Activated CD4-positive, alpha-beta T cell treated with anti-CD3 and anti-CD28 coated beads, Interleukin-2, Interleukin-6, amounts not matched to agents 100 ng/mL and 50 ng/mL, durations not matched to agents 16 hours and 8 hours (primary cell): Measurements from ENCODE around the gene SEMA3E.

Source experiments
- DNase-seq: peaks from one replicate; pipeline ENCODE4 v3.0.0-alpha.2; 2020

Gene SEMA3E

DNA sequence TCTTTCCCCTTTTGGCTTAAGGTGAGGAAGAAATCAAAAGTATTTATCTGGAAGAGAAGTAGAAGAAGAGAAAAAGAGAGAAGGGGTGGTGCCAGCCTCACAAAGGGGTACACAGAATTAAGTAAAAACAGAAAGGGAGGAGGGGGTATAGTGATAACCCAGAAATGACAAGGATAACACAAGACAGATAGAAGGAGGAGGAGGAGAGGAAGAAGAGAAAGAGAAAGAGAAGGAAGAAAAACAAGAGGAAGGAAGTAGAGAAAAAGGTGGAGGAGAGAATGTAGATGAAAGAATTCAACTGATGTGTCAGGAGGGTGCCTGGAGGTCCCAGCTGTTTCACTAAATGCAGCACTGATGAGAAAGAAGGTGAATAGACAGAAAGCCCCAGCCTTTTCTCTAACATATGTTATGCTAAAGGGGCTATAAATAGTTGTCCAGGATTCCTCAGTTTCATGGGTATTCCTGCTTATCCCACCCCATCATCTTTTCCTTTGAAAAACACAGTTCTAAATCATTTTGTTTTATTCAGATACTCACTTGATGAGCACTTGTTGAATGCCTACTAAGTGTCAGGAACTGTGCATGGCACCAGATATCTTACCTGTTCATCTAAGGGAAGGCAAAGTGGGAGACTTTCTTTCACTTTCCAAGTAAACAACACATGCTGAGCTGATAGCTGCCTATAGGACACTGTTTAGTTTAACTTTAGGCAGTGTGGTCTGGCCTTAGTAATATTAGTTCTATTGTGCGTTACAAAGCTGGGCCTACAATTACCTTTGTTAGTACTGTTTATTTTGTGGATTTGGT lies 8.0 kb downstream of the SEMA3E start:
- DNase-seq = no peak

DNA sequence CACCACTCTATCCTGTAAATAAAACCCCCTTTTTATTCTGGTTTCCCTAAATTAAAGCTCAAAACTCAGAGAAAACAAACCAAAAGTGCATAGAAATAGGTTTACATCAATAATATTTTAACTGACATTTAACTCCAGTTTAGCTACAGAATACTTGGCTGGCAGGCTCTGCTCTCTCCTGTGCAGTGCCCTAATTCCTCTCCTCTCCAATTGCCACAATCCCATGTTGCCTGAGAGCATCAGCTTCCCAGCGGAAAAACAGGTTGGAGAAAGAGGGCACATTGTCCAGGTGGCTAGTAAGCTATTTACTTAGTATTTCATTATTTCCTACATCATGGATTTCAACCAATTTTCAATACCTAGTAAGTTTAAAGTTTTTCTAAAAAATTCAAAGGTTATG lies 8.7 kb downstream of the SEMA3E start:
- DNase-seq = no peak

DNA sequence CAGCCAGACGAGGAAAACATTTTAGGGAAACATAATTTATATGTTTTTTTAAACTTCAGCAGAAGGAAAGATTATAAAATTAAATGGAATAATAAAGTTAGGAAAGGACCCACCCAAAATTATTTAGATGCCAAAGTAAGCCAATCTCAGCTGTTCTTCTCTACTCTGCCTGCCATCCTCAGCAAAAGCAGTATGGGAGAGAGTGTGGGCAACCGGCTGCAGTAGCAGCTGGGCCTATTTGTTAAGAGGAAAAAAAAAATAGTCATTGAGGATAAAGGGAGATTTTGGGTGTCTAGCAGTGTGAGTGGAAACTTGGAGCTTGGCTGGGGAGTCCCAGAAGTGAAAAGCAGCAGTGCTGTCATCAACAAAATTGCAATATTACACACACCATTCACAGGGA lies 15.4 kb downstream of the SEMA3E start:
- DNase-seq = no peak

DNA sequence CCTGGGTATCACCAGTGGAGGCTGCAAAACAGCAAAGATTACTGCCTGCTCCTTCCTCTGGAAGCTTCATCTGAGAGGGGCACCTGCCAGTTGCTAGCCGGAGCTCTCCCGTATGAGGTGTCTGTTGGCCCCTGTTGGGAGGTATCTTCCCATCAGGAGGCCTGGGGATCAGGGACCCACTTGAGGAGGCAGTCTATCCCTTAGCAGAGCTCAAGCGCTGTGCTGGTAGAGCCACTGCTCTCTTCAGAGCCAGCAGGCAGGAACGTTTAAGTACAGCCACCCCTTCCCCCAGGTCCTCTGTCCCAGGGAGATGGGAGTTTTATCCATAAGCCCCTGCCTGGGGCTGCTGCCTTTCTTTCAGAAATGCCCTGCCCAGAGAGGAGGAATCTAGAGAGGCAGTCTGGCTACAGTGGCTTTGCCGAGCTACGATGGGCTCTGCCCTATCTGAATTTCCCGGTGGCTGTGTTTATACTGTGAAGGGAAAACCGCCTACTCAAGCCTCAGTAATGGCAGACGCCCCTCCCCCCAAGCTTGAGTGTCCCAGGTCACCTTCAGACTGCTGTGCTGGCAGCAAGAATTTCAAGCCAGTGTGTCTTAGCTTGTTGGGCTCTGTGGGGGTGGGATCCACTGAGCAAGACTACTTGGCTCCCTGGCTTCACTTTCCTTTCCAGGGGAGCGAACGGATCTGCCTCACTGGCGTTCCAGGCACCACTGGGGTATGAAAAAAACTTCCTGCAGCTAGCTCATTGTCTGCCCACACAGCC lies 19.6 kb downstream of the SEMA3E start:
- no peak for DNase-seq

DNA sequence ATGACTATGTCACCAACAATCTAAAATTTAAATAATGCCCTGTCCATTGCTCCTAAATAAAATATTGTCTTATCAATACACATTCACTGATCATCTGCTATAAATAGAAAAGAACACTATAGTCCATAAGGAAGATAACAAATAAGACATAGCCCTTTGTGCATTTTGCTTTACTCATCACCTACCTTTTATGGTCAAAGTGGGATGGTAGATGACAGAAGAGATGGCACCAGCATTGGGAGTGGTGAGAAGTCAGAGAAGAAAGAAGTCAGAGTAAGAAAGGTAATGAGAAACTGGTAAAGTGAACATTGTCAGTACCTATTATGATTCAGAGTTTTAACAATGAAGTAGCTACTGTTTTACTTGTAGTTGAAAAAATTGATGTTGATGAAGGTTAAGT lies 31.1 kb downstream of the SEMA3E start:
- no peak for DNase-seq

DNA sequence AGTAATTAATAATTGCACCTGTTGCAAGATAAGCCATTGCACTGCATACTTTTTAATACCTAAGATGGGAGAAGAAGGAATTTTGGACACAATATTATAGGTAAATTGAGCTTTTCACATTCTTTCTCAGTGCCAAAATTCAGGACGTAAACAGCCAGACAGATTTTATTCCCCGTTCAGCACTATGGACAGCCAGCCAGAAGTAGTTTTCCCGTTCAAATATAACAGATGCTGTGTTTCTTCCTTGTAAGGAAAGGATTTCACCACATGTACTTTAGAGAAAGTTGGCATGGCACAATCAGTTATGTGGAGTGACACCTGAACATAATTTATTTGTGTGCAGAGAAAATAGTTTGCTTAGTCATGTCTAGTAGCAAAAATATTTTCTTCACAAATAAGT lies 34.8 kb downstream of the SEMA3E start:
- no peak for DNase-seq

DNA sequence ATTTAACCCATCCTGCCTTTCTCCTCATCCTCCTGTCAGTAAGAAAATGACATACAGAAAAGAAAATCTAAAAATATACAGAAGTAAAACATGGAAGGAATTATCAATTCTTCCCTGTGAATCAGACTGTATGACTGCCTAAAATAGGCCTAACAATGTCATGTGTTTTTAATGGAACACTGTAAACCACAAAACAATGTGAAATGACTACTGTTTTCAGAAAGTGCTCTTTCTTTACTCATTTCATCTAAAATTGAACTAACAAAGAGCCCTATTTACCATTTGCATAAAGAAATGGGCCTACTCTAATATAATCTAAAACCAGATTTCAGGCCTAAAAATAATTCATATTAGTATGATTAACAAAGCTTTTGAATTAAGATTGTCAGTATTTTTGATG lies 35.7 kb downstream of the SEMA3E start:
- DNase-seq = no peak

DNA sequence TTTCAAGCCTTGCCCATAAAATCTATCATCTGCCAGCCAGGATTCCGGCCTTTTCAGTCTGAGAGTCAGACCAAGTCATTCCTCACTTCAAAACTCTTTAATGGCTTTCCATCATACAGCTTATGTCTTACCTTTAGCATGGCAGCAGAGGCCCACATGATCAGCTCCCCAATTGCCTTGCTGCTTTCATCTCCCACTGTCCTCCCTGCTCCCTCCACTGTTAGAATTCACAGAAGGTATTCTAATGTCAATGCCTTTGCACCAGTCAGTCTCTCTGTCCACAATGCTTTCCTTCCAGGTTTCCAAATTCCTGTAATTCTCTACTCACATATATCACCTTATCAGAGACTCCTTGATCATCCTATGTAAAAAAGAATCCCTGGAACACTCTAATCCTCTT lies 37.2 kb downstream of the SEMA3E start:
- DNase-seq = no peak

DNA sequence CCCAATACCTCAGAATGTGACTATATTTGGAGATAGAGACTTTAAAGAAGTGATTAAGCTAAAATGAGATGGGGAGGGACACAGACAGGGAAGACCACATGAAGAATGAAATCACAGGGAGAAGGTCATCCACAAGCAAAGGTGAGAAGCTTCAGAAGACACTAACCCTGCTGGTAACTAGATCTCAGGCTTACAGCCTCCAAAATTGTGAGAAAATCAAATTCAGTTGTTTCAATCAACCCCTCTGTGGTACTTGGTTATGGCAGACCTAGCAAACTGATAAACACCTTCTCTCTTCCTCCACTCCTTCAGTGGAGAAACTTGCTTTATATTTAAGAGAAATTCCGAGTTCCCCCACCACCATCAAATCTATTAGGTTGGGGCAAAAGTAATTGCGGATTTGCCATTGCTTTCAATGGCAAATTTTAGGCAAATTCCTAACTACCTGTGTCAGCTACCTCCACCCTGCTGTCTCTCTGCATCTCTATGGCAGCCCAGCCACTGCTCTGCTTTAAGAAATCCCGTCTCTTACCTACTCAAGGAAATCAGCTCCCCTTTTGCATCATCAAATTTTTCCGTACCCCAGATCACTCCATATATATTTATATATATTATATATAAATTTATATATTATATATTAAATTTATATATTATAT lies 38.2 kb downstream of the SEMA3E start:
- DNase-seq = no peak

DNA sequence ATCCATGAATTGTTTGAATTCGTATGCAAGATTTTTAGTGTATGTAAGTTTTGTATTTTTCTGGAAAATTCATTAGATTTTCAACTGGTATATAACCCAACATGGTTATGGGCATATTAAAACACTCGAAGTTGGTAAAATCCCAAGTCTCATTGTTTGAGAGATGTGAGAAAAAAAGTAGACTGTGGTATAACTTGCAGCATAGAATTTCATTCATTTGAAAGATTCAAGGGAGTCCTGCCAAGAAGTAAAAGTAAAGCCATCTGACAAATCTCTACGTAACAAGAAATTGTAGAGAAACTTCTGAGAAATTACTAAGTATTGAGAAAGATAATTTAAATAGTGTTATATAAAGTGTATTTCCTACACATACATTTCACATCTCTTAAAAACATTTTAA lies 40.2 kb downstream of the SEMA3E start:
- no peak for DNase-seq

DNA sequence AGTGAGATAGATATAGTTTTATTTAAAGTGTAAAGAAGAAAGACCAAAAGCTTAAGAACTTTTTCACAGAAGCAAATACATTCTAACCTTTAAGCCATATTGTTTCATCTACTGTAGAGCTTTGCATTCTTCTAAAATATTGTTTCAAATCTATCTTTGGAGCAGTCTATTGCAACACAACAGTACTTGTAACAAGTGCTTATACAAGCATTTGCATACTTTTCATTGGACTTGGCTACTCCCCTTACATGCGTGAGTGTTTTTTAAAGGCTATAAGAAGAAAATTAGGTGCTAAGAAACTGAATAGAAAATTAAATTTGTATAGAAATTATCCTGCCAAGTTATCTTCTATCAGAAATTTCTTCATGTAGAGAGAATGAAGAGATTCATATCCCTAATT lies 45.3 kb downstream of the SEMA3E start:
- DNase-seq = no peak

DNA sequence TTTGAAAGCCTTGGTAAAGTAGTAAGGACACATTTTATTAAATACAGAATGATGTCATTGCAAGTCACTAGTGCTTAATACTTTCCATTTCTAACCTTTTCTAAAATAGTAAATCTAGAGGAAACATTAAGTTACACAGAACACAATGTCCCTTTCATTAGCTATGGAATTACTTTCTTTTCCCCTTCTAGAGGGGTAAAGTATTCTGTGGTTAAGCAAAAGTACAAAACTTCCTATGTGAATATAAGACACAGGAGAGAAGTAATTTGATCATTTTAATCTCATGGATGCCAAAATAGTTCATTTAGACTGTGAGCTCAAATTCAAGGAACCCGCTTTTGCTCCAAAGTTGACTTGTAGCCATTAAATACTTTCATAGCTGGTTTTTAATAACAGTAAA lies 49.8 kb downstream of the SEMA3E start:
- DNase-seq = no peak

DNA sequence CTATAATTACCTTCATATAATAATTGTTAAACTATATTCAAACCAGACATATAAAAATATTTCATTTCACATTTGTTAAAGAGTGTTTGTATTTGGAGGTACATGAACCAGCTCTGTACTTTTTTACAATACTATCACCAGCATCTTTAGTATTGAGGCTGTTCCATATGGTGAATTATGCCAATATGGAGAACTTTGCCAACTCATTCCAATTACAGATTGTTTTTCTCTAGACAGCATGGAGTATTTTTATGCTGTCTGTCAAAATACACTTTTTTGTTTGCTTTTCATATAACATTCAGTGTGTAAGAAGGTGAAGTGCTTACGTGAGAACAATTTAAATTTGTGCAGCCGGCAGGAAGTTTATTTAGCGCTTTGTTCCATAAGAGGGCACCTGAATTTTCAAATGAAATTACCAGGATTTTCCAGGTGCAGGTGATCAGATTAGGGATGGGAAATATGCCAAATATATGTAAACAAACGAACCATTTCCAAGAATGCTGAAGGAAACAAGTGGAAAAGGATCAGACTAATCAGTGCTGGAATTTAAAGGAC lies 54.9 kb downstream of the SEMA3E start:
- no peak for DNase-seq

DNA sequence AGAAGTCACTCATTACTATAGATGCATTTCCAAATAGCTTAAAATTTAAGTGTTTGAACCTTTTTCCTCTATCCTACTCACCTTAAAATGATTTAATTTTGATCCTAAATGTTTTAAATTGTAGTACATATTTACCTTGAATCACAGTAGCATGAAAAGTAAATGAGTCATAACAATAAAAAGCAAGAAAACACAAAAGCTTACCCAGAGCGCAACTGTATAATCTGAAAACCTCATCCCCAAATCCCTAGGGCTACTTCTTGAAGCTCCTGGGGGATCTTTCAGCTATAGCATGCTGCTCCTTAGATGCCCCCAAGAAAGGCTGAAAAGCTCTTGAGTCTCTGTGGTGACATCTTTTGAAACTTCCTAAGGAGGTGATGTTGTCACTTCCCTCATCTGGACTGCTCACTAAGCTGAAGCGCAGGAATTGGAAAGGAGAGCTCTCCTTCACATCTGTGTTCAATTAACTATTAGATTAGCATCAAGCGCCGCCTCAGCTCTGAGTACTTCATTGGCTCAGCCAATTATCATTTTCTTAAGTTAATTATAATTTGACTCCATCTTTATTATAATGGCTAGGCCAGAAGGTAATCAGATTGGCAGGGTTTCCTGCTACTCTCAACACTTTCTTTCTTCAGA lies 60.2 kb downstream of the SEMA3E start:
- no peak for DNase-seq

DNA sequence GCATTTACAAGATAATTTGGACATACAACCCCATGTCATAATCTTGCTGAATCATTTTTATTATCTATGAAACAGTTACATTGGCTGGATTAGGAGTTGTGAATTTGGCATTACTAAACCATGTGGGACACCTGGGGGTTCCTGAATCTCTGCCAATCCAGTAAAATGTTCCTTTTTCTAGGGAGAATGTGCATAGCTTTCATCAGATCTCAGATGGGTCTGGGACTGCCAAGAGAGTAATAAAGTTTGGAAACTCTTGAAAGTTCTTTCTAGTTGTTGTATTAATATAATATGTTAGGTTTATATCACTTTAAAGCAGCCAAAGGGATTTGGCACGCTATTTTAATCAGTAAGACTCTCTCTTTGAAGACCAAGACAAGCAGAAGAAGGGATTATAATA lies 62.7 kb downstream of the SEMA3E start:
- DNase-seq = no peak

DNA sequence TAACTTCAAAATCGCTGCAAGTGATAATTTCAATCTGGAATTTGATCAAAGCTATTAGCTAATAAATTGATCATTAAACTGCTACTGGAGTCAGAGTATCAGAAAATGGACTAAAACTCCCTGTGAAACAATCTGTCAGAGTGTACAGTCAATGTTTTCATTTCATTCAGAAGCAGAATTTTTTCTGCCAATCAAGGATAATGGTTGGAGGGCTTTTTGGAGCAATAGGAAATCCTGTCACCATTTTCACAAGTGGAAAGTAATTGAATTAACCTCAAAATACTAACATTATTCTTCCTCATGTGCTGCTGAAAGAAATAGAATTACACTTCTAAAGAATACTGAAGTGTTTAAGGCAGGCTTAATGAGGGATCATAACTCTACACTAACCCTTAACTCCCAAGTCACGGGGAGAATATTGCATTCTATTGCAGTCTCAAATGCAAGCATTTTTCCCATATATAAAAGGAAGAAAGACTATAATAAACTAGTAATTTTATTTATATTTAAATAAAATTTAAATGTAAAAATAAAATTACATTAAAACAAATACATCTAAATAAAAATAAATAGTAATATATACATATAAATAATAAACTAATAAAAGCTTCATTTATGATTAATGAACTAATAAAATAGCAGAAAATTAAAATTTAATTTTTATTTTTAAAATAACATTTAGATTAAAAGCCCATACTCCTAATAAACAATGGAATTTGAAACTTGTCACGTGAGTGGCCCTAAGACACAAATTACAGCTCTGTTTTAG lies 67.1 kb downstream of the SEMA3E start:
- no peak for DNase-seq

DNA sequence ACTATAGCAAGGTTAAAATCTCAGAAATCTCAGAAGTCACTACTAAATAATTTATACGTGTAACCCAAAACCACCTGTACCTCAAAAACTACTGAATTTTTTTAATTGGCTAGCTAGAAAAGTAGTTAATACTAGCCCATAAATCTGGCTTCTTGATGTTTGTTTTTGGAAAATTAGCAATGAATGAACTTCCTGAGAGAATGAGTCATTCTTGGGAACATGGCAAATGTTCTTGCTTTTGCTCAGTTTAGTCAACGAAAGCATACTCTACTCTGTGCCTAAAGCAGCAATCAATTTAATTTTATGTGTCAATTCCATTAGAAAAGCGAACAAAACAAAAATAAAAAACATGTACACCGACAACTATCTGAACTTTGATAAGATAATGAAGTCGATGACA lies 69.2 kb downstream of the SEMA3E start:
- DNase-seq = no peak

DNA sequence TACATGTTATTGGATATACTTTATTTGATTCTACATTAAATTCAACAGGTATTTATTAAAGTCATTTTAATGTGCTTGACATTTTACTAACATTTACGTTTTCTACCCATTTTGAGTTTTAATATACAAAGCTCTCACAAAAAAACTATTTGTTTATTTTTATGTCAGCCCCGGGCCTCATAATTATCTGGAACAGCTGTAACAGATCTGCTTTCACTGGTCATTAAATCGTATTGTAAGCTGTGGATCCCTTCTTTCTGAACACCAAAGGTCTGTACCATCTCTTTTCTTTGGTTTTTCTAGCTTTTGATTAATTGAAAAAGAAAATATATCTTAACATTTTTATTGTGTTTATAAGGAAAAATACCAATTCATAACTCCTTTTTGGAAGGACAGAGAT lies 73.5 kb downstream of the SEMA3E start:
- no peak for DNase-seq

DNA sequence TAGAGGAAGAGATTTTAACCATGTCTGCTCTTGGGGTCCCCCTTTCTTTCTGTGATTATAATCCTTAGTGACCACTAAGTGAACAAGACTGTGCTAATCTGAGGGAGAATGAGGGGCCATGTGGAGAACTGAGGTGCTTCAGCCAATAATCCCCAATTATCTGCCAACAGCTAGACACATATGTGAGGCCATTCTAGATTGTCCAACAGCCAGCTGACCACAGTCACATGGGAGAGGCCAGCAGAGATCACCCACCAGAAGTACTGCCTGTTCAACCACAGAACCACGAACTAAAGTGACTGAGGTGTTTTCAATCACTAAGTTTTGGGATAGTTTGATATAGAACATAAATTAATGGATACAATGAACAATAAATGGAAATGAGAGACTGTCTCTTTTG lies 74.3 kb downstream of the SEMA3E start:
- DNase-seq = no peak

DNA sequence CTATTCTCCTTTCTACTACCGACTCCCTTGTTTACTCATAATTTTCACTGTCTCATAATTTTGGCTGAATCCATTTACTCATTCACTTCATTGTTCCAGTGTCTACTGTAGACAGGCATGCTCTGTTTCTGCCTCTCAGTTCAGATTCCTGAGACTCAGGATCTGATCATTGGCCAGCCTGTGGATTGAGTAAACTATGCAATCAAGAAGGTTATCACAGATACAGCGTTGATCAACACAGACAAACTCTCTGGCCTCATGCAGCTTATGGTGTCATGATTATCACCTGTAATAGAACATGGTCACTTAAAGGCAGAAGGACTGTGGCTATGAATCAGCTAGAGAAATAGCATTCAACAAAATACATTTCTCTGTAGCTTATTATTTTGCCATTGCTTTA lies 86.0 kb downstream of the SEMA3E start:
- no peak for DNase-seq

DNA sequence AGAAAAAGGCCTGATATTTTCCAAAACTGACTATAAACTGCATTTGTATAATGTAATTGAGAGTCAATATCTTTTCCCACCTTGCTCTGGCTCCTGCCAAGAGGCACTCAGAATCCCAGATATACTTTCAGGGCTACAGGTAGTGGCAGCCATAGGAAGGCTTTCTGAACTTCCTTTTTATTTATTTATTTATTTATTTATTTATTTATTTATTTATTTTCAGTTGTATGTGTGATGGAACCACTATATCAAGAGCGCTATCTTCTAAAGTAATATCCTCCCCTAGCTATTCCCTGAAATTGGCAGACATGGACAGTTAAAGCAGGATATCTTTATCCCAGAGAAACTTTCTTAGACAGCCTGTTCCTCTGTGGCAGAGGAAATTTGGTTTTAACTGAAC lies 86.7 kb downstream of the SEMA3E start:
- no peak for DNase-seq

DNA sequence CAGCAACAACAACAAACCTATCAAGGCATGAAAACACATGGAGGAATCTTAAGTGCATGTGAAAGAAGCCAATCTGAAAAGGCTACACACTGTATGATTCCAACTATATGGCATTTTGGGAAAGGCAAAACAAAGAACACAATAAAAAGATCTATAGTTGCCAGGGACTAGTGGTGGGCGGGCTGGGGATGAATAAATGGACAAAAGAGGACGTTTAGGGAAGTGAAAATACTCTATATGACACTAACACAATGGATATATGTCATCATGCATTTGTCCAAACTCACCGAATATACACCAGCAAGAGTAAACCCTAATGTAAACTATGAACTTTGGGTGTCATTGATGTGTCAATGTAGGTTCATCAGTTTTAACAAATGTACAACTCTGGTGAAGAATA lies 89.1 kb downstream of the SEMA3E start:
- DNase-seq = no peak
